ENCODE measurements around the gene TXNRD3.

DNA sequence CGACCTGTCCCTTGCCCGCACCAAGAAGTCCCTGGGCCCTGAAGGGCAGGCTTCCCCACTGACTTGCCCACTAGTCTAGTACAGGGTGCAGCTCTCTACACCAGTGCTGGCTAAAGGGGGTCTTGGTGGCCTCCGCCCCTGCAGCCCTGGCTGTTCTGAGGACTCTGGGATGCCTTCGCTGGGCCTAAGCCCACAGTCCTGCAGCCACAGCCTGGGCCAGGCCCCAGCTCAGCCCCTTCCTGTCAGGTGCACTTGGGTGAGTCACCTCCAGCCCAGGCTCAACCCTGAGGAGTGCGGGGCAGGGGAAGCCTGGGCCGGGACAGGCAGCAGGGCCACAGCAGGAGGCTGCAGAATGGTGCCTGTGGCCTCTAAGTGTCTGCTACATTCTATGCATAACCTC lies 97.2 kb downstream of the TXNRD3 start:
- TF ChIP-seq CTCF (IDR thresholded peaks at IDR 0.05; ENCODE audit: low read depth, low read length, poor library complexity, severe bottlenecking) (no peak), EZH2phosphoT487 (IDR thresholded peaks at IDR 0.05; ENCODE audit: borderline replicate concordance, low read length) (no peak)

All from DOHH2 (cell line).